IMR-90 (cell line): Measurements from ENCODE around the gene ZDHHC14. TPM values are rescaled to one million over a fixed set of nuclear protein-coding genes. Genes with fewer than 3 reads are reported as not detected.

Experiments
- ATAC-seq: fragments of 200-7000 bp; cut with Tn5 transposase; 2 replicates; pipeline ENCODE4 v1.9.1; 2020; ENCODE audit warnings: low read depth, mild to moderate bottlenecking, moderate library complexity
- BruUV-seq: library from RNA; stranded (reverse); fragments of 400-500 nt; replicated peaks from 2 replicates; lab custom pipeline; 2021; lab: Mats Ljungman, UMichigan
- CTCF ChIA-PET: fragments of 300-600 bp; formaldehyde crosslinking; extraction: SDS; loops from one replicate; lab custom pipeline; 2021; ENCODE audit warnings: antibody characterized with exemption; lab: Yijun Ruan, JAX
- POLR2A ChIA-PET: fragments of 300-600 bp; sonication (Branson Sonifier 250); formaldehyde crosslinking; loops from one replicate; lab custom pipeline; 2022; ENCODE audit warnings: antibody characterized with exemption; ENCODE audit not compliant: unreplicated experiment; lab: Charles Lee
- DNase-seq: peaks from one replicate; pipeline ENCODE4 v3.0.0; 2013
- H2AFZ ChIP-seq: replicated peaks from 2 replicates; pipeline ENCODE3; 2013; ENCODE audit warnings: low read length, mild to moderate bottlenecking; ENCODE audit not compliant: poor library complexity
- H2AK5ac ChIP-seq: 2 replicates; pipeline ENCODE4 v1.6.1; 2013; ENCODE audit warnings: low read depth, low read length, inconsistent platforms
- H2AK9ac ChIP-seq: replicated peaks from 2 replicates; pipeline ENCODE3; 2013; ENCODE audit warnings: mild to moderate bottlenecking, low read depth, low read length, moderate library complexity; ENCODE audit not compliant: poor library complexity
- H2BK120ac ChIP-seq: 2 replicates; pipeline ENCODE4 v1.6.1; 2013; ENCODE audit warnings: low read depth, low read length, inconsistent platforms
- H2BK15ac ChIP-seq: 3 replicates; pipeline ENCODE4 v1.6.1; 2013; ENCODE audit warnings: low read depth, low read length, inconsistent platforms
- H2BK20ac ChIP-seq: 2 replicates; pipeline ENCODE4 v1.6.1; 2013; ENCODE audit warnings: low read depth, mild to moderate bottlenecking, inconsistent platforms, low read length, moderate library complexity
- H2BK5ac ChIP-seq: 2 replicates; pipeline ENCODE4 v1.6.1; 2013; ENCODE audit warnings: mild to moderate bottlenecking, low read depth, low read length, inconsistent platforms; ENCODE audit not compliant: poor library complexity, severe bottlenecking
- H3K14ac ChIP-seq: replicated peaks from 2 replicates; pipeline ENCODE4 v1.6.1; 2013; ENCODE audit warnings: low read depth, low read length, inconsistent platforms
- H3K18ac ChIP-seq: 2 replicates; pipeline ENCODE4 v1.6.1; 2013; ENCODE audit warnings: low read depth, low read length, control low read depth
- H3K23ac ChIP-seq: 2 replicates; pipeline ENCODE4 v1.6.1; 2013; ENCODE audit warnings: low read depth, low read length, inconsistent platforms
- H3K27ac ChIP-seq: 2 replicates; pipeline ENCODE4 v1.5.1; 2013; ENCODE audit warnings: mild to moderate bottlenecking, control low read depth, low read length; ENCODE audit not compliant: insufficient read depth
- H3K27me3 ChIP-seq: 2 replicates; pipeline ENCODE4 v1.6.1; 2013; ENCODE audit warnings: low read length; ENCODE audit not compliant: control insufficient read depth, insufficient read depth
- H3K36me3 ChIP-seq: 2 replicates; pipeline ENCODE4 v1.6.1; 2013; ENCODE audit warnings: low read length, mixed read lengths; ENCODE audit not compliant: control insufficient read depth, insufficient read depth
- H3K4ac ChIP-seq: 2 replicates; pipeline ENCODE4 v1.6.1; 2013; ENCODE audit warnings: low read depth, low read length, inconsistent platforms
- H3K4me1 ChIP-seq: 2 replicates; pipeline ENCODE4 v1.6.1; 2013; ENCODE audit warnings: low read length, mixed read lengths; ENCODE audit not compliant: control insufficient read depth, insufficient read depth
- H3K4me2 ChIP-seq: 2 replicates; pipeline ENCODE4 v1.6.1; 2013; ENCODE audit warnings: low read depth, mild to moderate bottlenecking, control low read depth, low read length, moderate library complexity
- H3K4me3 ChIP-seq: 2 replicates; pipeline ENCODE4 v1.5.1; 2013; ENCODE audit warnings: low read depth, mild to moderate bottlenecking, control low read depth, low read length, moderate library complexity; ENCODE audit not compliant: insufficient read depth
- H3K56ac ChIP-seq: 2 replicates; pipeline ENCODE4 v1.6.1; 2013; ENCODE audit warnings: low read length, inconsistent platforms; ENCODE audit not compliant: insufficient read depth; ENCODE audit errors: extremely low read depth
- H3K79me1 ChIP-seq, 2 experiments: 2 replicates each; pipeline ENCODE4 v1.6.1; 2013; ENCODE audit warnings: low read length in 2 of 2, inconsistent platforms in 1 of 2, low read depth in 1 of 2
- H3K9ac ChIP-seq: 2 replicates; pipeline ENCODE4 v1.6.1; 2013; ENCODE audit warnings: low read depth, low read length, control low read depth
- H3K9me1 ChIP-seq: 2 replicates; pipeline ENCODE4 v1.6.1; 2013; ENCODE audit warnings: low read length, inconsistent platforms; ENCODE audit not compliant: insufficient read depth
- H3K9me3 ChIP-seq: 2 replicates; pipeline ENCODE4 v1.6.1; 2013; ENCODE audit warnings: low read length; ENCODE audit not compliant: control insufficient read depth, insufficient read depth
- H4K20me1 ChIP-seq: 2 replicates; pipeline ENCODE4 v1.6.1; 2013; ENCODE audit warnings: low read length, inconsistent platforms; ENCODE audit not compliant: insufficient read depth
- H4K5ac ChIP-seq: 2 replicates; pipeline ENCODE4 v1.6.1; 2013; ENCODE audit warnings: mild to moderate bottlenecking, low read depth, low read length, control low read depth
- H4K8ac ChIP-seq, 2 experiments: 2 replicates each; pipeline ENCODE4 v1.6.1; 2013; ENCODE audit warnings: low read depth in 2 of 2, low read length in 2 of 2, control low read depth in 1 of 2, inconsistent platforms in 1 of 2
- H4K91ac ChIP-seq: 2 replicates; pipeline ENCODE4 v1.6.1; 2013; ENCODE audit warnings: low read depth, low read length, inconsistent platforms; ENCODE audit not compliant: insufficient read depth
- BHLHE40 ChIP-seq: fragments of 150-350 bp; IDR thresholded peaks from 2 replicates; pipeline ENCODE4 v1.6.1; 2016; ENCODE audit warnings: mild to moderate bottlenecking, low read depth, low read length
- CEBPB ChIP-seq: IDR thresholded peaks from 2 replicates; pipeline ENCODE4 v1.6.1; 2012; ENCODE audit warnings: low read depth, low read length, improper control_type of control experiment
- ELK1 ChIP-seq: fragments of 150-350 bp; IDR thresholded peaks from 2 replicates; pipeline ENCODE4 v1.6.1; 2016; ENCODE audit warnings: low read depth, mild to moderate bottlenecking, low read length, moderate library complexity, borderline replicate concordance
- FOS ChIP-seq: fragments of 150-350 bp; IDR thresholded peaks from 2 replicates; pipeline ENCODE4 v1.6.1; 2016; ENCODE audit warnings: low read depth, low read length
- MAFK ChIP-seq: IDR thresholded peaks from 2 replicates; pipeline ENCODE4 v1.6.1; 2012; ENCODE audit warnings: low read depth, low read length, improper control_type of control experiment
- MAZ ChIP-seq: IDR thresholded peaks from 2 replicates; pipeline ENCODE4 v1.6.1; 2012; ENCODE audit warnings: low read depth, mild to moderate bottlenecking, low read length, improper control_type of control experiment, moderate library complexity, borderline replicate concordance
- MXI1 ChIP-seq: IDR thresholded peaks from 2 replicates; pipeline ENCODE4 v1.6.1; 2012; ENCODE audit warnings: low read depth, mild to moderate bottlenecking, low read length, moderate library complexity, borderline replicate concordance
- NFE2L2 ChIP-seq: fragments of 150-350 bp; IDR thresholded peaks from 2 replicates; pipeline ENCODE4 v1.6.1; 2016; ENCODE audit warnings: low read depth, mild to moderate bottlenecking, low read length
- POLR2A ChIP-seq: IDR thresholded peaks from 2 replicates; pipeline ENCODE4 v1.6.1; 2012; ENCODE audit warnings: mild to moderate bottlenecking, low read depth, low read length
- RAD21 ChIP-seq: IDR thresholded peaks from 2 replicates; pipeline ENCODE4 v1.6.1; 2012; ENCODE audit warnings: low read length, improper control_type of control experiment
- RCOR1 ChIP-seq: IDR thresholded peaks from 2 replicates; pipeline ENCODE4 v1.6.1; 2012; ENCODE audit warnings: mild to moderate bottlenecking, low read length, improper control_type of control experiment; ENCODE audit not compliant: insufficient replicate concordance
- RFX5 ChIP-seq: IDR thresholded peaks from 2 replicates; pipeline ENCODE4 v1.8.0; 2012; ENCODE audit warnings: low read depth, mild to moderate bottlenecking, low read length, moderate library complexity
- SMC3 ChIP-seq: fragments of 150-350 bp; IDR thresholded peaks from 2 replicates; pipeline ENCODE4 v1.6.1; 2016; ENCODE audit warnings: low read depth, mild to moderate bottlenecking, antibody characterized with exemption, low read length, moderate library complexity
- WGBS, 2 experiments: methylation state at CpG; one replicate each; pipeline versions ENCODE4 v1.1.5 to v1.1.7; 2013; ENCODE audit warnings: missing lambda C conversion rate in 2 of 2; ENCODE audit not compliant: insufficient read length in 1 of 2; ENCODE audit errors: extremely low coverage in 2 of 2; 5-methylcytosine and 5-hydroxymethylcytosine counted together
- dilution Hi-C: fragments of 300-500 bp; cut with HindIII; formaldehyde crosslinking; loops from one replicate; pipeline ENCODE4 v1.14.3; 2018; ENCODE audit warnings: low sequenced_read_pairs; ENCODE audit not compliant: unreplicated experiment
- in situ Hi-C: fragments of 300-500 bp; cut with MboI; formaldehyde crosslinking; loops from 3 replicates; pipeline ENCODE4 v1.14.3; 2019; ENCODE audit warnings: low sequenced_read_pairs, inconsistent platforms, mixed read lengths
- intact Hi-C: fragments of 100-400 bp; cut with micrococcal nuclease; formaldehyde crosslinking; loops from 2 replicates; pipeline ENCODE4 v1.10.0; 2022
- polyA plus RNA-seq, 3 experiments: library from polyadenylated mRNA; depleted of rRNA; stranded (reverse); fragments of >200 nt; gene quantifications; 2 replicates each; pipeline ENCODE4 v1.2.3, GENCODE V29; 2012; ENCODE audit warnings: low replicate concordance in 1 of 3
- total RNA-seq: library from RNA; depleted of rRNA; stranded (reverse); fragments of >200 nt; gene quantifications from 2 replicates; pipeline ENCODE4 v1.2.3, GENCODE V29; 2012
- TF ChIP-seq, protein P1 (sequence below): conservative IDR thresholded peaks from 2 replicates; pipeline ENCODE4 v1.5.1; 2012; ENCODE audit warnings: mild to moderate bottlenecking, low read depth, low read length, improper control_type of control experiment

ZDHHC14 gene
- total and polyA plus RNA-seq, 2 of the 4 experiments (the other 2 are of a cell fraction) = 0.90 to 2.0 TPM

- TF ChIP-seq MAFK (no peak), MXI1 (no peak), CEBPB (no peak), ELK1 (no peak), POLR2A (no peak), RAD21 (no peak), RCOR1 (no peak), RFX5 (no peak), BHLHE40 (no peak), NFE2L2 (no peak), FOS (no peak), SMC3 (no peak), MAZ (no peak)
- TF ChIP-seq, protein P1, sequence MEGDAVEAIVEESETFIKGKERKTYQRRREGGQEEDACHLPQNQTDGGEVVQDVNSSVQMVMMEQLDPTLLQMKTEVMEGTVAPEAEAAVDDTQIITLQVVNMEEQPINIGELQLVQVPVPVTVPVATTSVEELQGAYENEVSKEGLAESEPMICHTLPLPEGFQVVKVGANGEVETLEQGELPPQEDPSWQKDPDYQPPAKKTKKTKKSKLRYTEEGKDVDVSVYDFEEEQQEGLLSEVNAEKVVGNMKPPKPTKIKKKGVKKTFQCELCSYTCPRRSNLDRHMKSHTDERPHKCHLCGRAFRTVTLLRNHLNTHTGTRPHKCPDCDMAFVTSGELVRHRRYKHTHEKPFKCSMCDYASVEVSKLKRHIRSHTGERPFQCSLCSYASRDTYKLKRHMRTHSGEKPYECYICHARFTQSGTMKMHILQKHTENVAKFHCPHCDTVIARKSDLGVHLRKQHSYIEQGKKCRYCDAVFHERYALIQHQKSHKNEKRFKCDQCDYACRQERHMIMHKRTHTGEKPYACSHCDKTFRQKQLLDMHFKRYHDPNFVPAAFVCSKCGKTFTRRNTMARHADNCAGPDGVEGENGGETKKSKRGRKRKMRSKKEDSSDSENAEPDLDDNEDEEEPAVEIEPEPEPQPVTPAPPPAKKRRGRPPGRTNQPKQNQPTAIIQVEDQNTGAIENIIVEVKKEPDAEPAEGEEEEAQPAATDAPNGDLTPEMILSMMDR = no peak
- in situ Hi-C loops (no loop called here), dilution Hi-C loops (no loop called here), intact Hi-C loops (no loop called here)
- Histone ChIP-seq H3K23ac (no peak overlapping the region), H3K79me1 (no peaks in the 10 kb centered on the region), H3K9me3 (no peaks in the 10 kb centered on the region), H3K27me3 (no peaks in the 10 kb centered on the region), H3K4me3 (no peak overlapping the region), H4K5ac (no peak overlapping the region), H4K8ac (no peak overlapping the region), H2AK9ac (no peak overlapping the region), H2BK15ac (no peak overlapping the region), H3K4me1 (peaks cover 12% of the 10 kb centered on the region), H2AFZ (no peak overlapping the region), H3K56ac (no peak overlapping the region), H3K4ac (no peak overlapping the region), H3K9ac (no peak overlapping the region), H2BK5ac (no peak overlapping the region), H4K91ac (no peak overlapping the region), H3K14ac (no peak overlapping the region), H4K20me1 (no peaks in the 10 kb centered on the region), H2BK20ac (no peak overlapping the region), H3K4me2 (no peak overlapping the region), H3K18ac (no peak overlapping the region), H3K9me1 (no peaks in the 10 kb centered on the region), H2BK120ac (no peak overlapping the region), H2AK5ac (no peak overlapping the region), H3K36me3 (no peaks in the 10 kb centered on the region), H3K27ac (no peak overlapping the region)
- POLR2A ChIA-PET = no interaction called here
- DNase-seq (no peak), ATAC-seq (no peak)
- no TSS peak for BruUV-seq
- CTCF ChIA-PET = interaction anchor here (0.8 kb wide), 1 partner anchor 286 kb away, joined by 3 read pairs; no protein-coding TSS in a partner anchor
- 100% methylated on average over 5 of the region's 15 CpGs; no CpG with 5 or more reads in 1 of the 2 experiments for WGBS, 2 experiments
Observed at GRCh38 chr6:157600807-157601206, 219.8 kb downstream of the ZDHHC14 start.
